Small intestine (tissue), 7 donors: ENCODE data around the gene RIOK3. TPM values are rescaled to one million over a fixed set of nuclear protein-coding genes. Genes with fewer than 3 reads are reported as not detected.

ENCODE experiments used
- DNase-seq, 2 donors: peaks; one replicate each; pipeline versions ENCODE4 v3.0.0 to v3.0.0-alpha.2; 2013
- FAIRE-seq: peaks from 2 replicates; lab custom pipeline; 2012; peaks lifted over from hg19 to GRCh38; lab: Jason Lieb, UNC
- H3K27ac ChIP-seq, 3 donors: one replicate each; pipeline ENCODE4 v1.5.1; 2013; ENCODE audit warnings: low read length in 2 of 3, mild to moderate bottlenecking in 2 of 3, control low read depth in 1 of 3, inconsistent platforms in 1 of 3, low read depth in 1 of 3, moderate library complexity in 1 of 3
- H3K27me3 ChIP-seq, 3 donors: one replicate each; pipeline ENCODE4 v1.6.1; 2013; ENCODE audit warnings: low read length in 3 of 3, inconsistent platforms in 1 of 3; ENCODE audit not compliant: control insufficient read depth in 3 of 3, insufficient read depth in 3 of 3
- H3K36me3 ChIP-seq, 3 donors: one replicate each; pipeline ENCODE4 v1.6.1; 2013; ENCODE audit warnings: low read length in 3 of 3, inconsistent platforms in 1 of 3, low read depth in 1 of 3, mild to moderate bottlenecking in 1 of 3, moderate library complexity in 1 of 3; ENCODE audit not compliant: control insufficient read depth in 3 of 3, insufficient read depth in 2 of 3
- H3K4me1 ChIP-seq, 3 donors: one replicate each; pipeline ENCODE4 v1.6.1; 2013; ENCODE audit warnings: low read length in 2 of 3, inconsistent platforms in 1 of 3, low read depth in 1 of 3, mild to moderate bottlenecking in 1 of 3, moderate library complexity in 1 of 3; ENCODE audit not compliant: control insufficient read depth in 3 of 3, insufficient read depth in 2 of 3
- H3K4me3 ChIP-seq, 3 donors: one replicate each; pipeline ENCODE4 v1.5.1; 2013; ENCODE audit warnings: low read length in 3 of 3, control low read depth in 1 of 3, inconsistent platforms in 1 of 3, low read depth in 1 of 3, mild to moderate bottlenecking in 1 of 3, moderate library complexity in 1 of 3
- H3K9me3 ChIP-seq, 2 donors: one replicate each; pipeline ENCODE4 v1.6.1; 2013; ENCODE audit warnings: low read depth in 1 of 2, low read length in 1 of 2; ENCODE audit not compliant: control insufficient read depth in 2 of 2, insufficient read depth in 1 of 2
- WGBS, 3 donors: extraction: QIAGEN DNeasy Blood & Tissue Kit; methylation state at CpG; one replicate each; pipeline ENCODE4 v1.1.7; 2013; 5-methylcytosine and 5-hydroxymethylcytosine counted together
- polyA plus RNA-seq, 4 donors: library from polyadenylated mRNA; stranded (reverse) in 3 of 4; unstranded in 1 of 4; fragments of 200-250 nt in 3 of 4; fragments of 120-200 nt in 1 of 4; gene quantifications; one replicate each; pipeline versions ENCODE4 v1.2.1 to v1.2.3, GENCODE V29; 2013
- donor health status: healthy with polysubstance abuse.
- donor health status: control.
- donor health status: control.
- donor health status: Bipolar disorder and iron deficiency.
- donor health status: healthy.

RIOK3 gene
- polyA plus RNA-seq, 4 donors, result 41.0 to 215 (median 146) TPM

DNA sequence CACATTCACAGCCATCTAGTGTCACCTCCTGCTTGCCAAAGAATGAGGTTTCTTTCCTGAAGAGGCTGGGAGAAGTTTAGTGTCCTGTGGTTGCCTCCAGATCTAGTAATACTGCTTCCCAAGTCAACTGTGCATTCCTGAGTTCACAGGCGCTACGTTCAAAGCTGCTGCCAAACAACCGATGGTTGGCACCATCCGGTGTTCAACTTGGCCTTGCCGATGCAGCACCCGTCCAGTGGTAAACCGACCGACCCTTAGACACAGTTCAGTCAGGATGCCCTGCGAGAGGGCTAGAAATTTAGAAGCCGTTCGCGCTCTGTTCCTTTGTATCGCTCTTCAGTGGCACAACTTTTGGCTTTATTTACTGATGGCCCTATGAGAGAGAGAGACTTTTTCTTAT lies 78.8 kb downstream of the RIOK3 start:
- Histone ChIP-seq H3K36me3 (peaks cover 47 to 75% (median 49%) of the 10 kb centered on the region in 3 donors), H3K4me3 (no peak overlapping the region), H3K27ac (no peak overlapping the region), H3K4me1 (no peaks in the 10 kb centered on the region), H3K9me3 (no peaks in the 10 kb centered on the region), H3K27me3 (no peaks in the 10 kb centered on the region)
- DNase-seq (no peak), FAIRE-seq (no peak)
- 93 to 96% (median 94%) methylated on average over 13 of the region's 13 CpGs for WGBS, 3 donors

Other genes with a start within 250 kb of the RIOK3 start
- gene RMC1, start 50.2 kb downstream of the RIOK3 start, polyA plus RNA-seq, result 10 to 100 TPM in 3 of 4 donors, 1 to 10 TPM in 1; 9.5 to 96.4 (median 44.1) TPM
- gene NPC1, start 133.2 kb downstream of the RIOK3 start, polyA plus RNA-seq, result 10 to 100 TPM in 3 of 4 donors, 1 to 10 TPM in 1; 8.7 to 35.7 (median 20.9) TPM
- 1 to 10 TPM; 1.8 to 5.1 (median 3.2) TPM for gene ANKRD29, start 209.6 kb downstream of the RIOK3 start, polyA plus RNA-seq
- gene LAMA3, start 236.2 kb downstream of the RIOK3 start, polyA plus RNA-seq, result 10 to 100 TPM in 3 of 4 donors, 1 to 10 TPM in 1; 9.7 to 67.4 (median 22.0) TPM